Activated T-helper 1 cell treated with Interleukin-2 at 50 U/mL for 16 hours (primary cell): ENCODE measurements around the gene NRXN2.
"Not testable (repeated sequence)": the region's sequence is repeated elsewhere in the genome, so short reads cannot be mapped to it uniquely, and the experiment has no call there.

Experiments used
- DNase-seq: peaks from one replicate; pipeline ENCODE4 v3.0.0-alpha.2; 2020; ENCODE audit warnings: low read depth

NRXN2 gene

DNA sequence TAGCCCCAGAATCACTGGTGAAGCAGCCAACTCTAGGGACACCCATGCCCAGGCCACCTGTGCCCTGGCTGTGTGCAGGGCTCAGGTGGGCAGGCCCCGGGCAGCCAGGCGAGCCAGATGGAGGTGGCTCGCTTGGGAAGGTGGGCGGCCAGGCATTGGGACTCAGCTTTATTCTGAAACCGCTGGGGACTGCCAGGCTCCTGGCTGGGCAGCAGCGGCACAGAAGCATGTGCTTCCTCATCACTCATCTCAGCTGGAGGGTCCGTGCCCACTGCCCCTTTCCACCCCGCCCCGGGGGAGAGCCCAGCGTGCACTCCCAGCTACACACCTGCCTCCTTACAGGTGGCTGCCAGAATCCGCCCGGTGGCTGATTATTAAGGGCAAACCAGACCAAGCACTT is 159.0 kb downstream of the NRXN2 start:
- no peak for DNase-seq

DNA sequence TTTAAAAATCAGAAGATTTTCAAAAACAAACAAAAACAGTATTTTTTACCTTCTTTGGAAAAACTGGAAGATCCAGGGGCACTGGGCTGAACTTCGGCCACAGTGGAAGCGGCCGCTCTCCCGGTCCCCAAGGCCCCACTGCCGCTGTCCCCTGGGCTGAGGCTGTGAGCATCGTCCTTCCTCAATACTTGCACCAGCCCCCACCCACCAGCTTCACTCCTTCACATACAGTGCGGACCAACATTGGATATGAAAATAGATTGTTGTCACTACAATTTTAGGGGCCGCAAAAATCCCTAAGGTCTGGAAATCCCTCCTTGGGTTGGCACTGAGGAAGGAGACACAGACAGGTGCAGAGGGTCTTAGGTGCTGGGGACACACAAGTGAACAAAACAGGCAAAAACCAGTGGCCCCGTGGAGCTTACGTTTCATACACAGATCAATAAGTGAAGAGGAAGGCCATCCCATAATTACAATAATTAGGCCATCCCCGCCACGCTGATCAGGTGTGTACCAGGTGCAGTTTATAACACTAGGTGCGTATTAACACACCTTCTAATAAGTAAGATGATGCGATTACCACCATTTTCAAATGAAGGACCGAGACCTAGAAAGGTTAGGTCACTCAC is 160.2 kb downstream of the NRXN2 start:
- no peak for DNase-seq

DNA sequence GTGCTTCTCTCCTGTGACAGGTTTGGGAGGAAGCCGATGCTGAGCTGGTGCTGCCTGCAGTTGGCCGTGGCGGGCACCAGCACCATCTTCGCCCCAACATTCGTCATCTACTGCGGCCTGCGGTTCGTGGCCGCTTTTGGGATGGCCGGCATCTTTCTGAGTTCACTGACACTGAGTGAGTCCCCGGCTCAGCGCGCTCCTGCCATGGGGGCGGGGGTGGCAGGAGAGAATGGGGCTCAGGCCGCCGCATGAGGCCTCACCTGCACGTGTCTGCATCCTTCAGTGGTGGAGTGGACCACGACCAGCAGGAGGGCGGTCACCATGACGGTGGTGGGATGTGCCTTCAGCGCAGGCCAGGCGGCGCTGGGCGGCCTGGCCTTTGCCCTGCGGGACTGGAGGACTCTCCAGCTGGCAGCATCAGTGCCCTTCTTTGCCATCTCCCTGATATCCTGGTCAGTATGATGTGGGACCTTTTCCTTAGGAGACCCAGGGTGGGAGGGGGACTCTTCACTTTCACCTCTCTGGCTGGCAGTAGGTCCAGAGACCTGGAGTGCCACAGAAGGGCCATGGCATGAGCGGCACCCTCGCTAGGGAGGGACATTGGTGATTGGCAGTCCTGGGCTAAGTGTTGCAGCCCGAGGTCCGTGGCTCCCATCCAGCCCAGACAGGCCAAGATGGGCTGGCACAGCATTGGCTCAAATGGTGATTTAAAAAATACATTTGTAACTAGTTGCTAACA is 160.8 kb downstream of the NRXN2 start:
- DNase-seq, result no peak

DNA sequence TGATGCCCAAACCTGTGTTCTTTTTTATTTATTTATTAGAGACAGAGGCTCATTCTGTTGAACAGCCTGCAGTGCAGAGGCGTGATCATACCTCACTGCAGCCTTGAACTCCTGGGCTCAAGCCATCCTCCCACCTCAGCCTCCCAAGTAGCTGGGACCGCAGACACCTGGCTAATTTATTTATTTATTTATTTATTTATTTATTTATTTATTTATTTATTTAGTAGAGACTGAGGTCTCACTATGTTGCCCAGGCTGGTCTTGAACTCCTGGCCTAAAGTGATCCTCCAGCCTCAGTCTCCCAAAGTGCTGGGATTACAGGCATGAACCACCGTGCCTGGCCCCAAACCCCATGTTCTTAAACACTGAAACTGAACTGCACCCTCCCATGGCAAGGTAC is 161.6 kb downstream of the NRXN2 start:
- not testable (repeated sequence) for DNase-seq

DNA sequence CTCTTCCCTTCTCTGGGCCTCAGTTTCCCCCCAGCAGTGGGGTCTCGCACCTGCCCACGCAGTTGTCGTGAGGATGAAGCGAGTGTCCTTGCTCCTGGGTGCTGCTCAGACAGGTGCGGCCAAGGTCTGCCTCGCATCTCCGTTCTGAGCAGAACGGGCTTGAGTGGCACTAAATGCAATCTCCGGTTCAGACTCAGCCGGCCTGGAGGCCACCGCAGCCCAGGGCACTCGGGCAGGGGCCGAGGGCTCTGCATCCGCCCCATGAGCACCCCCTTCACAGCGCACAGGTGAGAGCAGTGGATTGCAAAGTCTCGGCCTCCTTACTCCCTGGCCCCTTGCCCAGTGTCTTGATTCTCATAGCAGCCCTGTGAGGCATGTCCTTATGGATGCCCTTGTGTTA is 162.1 kb downstream of the NRXN2 start:
- no peak for DNase-seq

DNA sequence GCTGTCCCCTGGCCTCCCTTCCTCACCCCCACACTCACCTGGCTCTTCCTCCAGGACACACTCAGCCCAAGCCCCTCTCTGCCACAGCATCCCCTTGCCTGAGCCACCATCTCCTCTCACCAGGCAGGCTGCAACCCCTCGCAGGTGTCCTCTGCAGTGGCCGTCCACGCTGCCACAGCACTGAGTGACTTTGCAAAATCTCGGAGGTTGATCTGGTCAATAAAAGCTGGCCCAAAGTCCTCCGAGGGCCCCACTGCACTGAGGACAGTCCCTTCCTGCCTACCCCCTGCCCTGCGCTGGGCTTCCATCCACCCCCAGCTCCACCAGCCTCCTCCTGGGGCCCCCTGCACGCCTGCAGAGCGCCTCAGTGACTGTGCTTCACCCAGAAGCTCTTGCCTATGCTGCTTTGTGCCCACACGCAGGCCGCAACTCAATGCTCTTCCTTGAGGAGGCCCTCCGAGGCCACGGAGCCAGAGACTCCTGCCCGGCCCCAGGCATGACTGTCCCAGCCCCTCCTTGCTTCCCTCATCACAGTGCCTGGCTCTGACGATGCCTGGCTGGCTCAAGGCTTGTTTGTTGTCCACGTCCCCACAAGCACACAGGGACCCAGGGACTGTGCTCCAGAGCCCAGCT is 162.7 kb downstream of the NRXN2 start:
- DNase-seq, result no peak

DNA sequence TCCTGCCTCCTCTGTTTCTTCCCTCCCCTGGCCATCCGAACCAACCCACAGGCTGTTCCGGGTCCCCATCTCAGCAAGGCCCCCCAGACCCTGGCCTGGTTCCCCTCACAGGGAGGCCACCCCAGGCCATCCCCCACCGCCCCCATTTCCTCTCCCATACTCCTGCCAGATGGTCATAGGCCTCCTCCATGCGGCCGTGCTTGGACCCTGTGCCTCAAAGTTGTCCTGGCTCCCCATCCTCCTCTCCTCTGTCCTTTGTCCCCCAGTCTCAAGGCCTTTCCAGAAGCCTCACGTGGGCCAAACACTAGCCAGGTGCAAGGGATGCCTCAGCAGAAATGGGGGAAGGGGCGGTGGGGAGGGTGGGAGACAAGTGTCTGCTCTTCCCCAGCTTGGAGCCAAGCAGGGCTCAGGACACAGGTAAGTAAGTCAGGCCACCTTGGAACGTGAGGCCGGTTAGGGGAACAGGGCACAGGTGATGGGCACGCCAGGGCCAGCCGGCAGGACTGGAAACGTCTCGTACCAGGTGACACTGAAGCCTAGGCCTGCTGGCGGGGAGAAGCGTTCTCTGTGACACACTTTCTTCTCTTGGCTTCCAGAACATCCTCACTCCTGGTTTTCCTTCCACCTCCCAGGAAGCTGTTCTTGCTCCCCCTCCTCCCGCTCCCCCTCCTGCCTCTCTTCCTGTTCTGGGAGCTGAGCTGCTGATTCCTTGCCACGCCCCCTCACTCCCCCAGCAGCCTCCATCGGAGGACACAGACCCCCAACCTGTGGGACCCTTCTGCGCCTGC is 163.5 kb downstream of the NRXN2 start:
- DNase-seq, result no peak

DNA sequence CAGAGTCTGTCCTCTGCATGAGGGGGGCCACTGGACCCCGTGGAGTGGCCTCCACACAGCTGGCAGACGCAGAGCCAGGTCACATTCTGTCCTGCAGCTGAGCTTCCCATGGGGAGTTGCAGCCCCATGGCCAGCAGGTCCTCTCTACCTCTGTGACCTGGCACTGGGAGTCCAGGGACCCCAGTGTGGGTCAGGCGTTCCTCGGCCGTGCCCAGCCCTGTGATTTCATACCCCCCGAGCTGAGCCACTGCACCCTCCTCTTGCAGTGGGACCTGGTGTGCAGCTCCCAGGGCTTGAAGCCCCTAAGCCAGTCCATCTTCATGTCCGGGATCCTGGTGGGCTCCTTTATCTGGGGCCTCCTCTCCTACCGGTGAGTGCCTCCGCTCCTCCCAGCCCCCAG is 164.1 kb downstream of the NRXN2 start:
- no peak for DNase-seq

DNA sequence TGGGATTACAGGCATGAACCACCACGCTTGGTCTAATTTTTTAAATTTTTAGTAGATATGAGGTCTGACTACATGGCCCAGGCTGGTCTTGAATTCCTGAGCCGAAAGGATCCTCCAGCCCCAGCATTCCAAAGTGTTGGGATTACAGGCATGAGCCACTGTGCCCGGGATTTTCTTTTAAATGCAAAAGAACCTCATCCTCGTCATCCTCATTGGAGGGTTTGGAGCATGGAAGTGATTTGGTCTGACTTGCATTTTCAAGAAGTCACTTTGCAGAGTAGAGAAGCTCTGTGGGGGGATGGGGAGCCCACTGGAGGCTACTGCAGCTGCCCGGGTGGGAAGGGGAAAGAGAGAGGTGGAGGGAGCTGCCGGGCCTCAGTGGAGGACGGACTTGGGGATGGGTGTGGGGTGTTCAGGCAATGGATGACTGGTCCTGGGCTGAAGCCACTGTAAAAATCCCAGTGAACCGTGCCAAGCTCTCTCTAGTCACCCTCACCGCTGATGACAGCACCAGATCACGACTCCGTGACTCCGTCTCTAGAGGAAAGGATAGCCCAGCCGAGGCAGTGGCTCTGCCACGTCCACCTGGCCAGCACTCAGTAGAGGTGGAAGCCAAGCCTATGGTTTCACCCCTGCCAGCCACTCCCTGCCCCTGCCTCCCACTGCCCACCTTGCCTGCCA is 164.8 kb downstream of the NRXN2 start:
- DNase-seq, result no peak

DNA sequence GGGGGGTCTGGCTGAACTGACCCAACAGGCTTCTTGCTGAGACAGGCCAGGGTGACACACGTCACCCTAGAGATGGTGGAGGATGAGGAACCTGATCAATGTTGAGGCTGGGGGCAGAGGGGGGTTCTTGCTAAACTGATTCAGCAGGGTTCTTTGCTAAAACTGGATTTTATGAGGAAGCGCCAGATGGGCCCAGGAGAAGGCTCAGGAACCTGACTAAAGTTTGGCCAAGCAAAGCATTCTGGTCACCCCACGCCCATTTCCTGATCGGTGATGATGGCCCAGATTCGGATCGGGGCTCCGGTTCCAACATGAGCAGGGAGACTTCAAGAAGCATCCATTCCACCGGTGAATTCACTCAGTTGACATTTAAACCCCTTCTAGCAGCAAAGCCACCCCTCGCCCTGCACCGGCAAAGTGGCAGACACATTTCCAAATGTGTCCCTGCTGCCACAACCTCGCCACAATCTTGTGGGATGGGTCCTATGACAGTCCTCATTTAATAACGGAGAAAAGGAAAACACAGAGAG is 166.2 kb downstream of the NRXN2 start:
- DNase-seq, result no peak
